K562 (cell line): ENCODE data around the gene DUS1L. TPM values are rescaled to one million over a fixed set of nuclear protein-coding genes. Genes with fewer than 3 reads are reported as not detected.

ENCODE experiments used
- ATAC-seq: fragments of 200-7000 bp; cut with Tn5 transposase; 3 replicates; pipeline ENCODE4 v1.9.1; 2020; ENCODE audit warnings: moderate library complexity
- BruUV-seq: library from RNA; stranded (reverse); fragments of 400-500 nt; replicated peaks from 2 replicates; lab custom pipeline; 2021; lab: Mats Ljungman, UMichigan
- CTCF ChIA-PET: fragments of 300-600 bp; formaldehyde crosslinking; extraction: SDS; loops from one replicate; lab custom pipeline; 2021; ENCODE audit warnings: low intra/inter-chr PET ratio; lab: Yijun Ruan, JAX
- POLR2A ChIA-PET: fragments of 300-600, 350-650 bp; sonication (Branson Sonifier 250); formaldehyde crosslinking; extraction: SDS; loops from one replicate; lab custom pipeline; 2021; ENCODE audit warnings: antibody characterized with exemption, inconsistent platforms; lab: Yijun Ruan, JAX
- DNase-seq, 4 experiments: peaks; one replicate each; pipeline versions ENCODE4 v3.0.0 to v3.0.0-alpha.2; 2011 to 2018; ENCODE audit warnings: low spot score in 3 of 4, mixed read lengths in 3 of 4; ENCODE audit errors: extremely low read depth in 1 of 4
- FAIRE-seq: peaks from 2 replicates; lab custom pipeline; 2011; peaks lifted over from hg19 to GRCh38; lab: Jason Lieb, UNC
- H2AFZ ChIP-seq: 2 replicates; pipeline ENCODE4 v1.6.0; 2011; ENCODE audit warnings: low read depth, low read length, control low read depth, inconsistent platforms
- H3K27ac ChIP-seq: fragments of 200-600 bp; 3 replicates; pipeline ENCODE4 v1.8.0; 2011; ENCODE audit warnings: low read depth, mild to moderate bottlenecking, control low read depth, inconsistent platforms, low read length, moderate library complexity, mixed read lengths; ENCODE audit errors: extremely low read depth
- H3K27me3 ChIP-seq, 2 experiments: fragments of 300-600 bp in 1 of 2; 2 replicates in 1 of 2; 3 replicates in 1 of 2; pipeline versions ENCODE4 v1.6.0 to v1.8.0; 2011; ENCODE audit warnings: inconsistent platforms in 2 of 2, low read length in 2 of 2, mild to moderate bottlenecking in 1 of 2, mixed read lengths in 1 of 2, moderate library complexity in 1 of 2; ENCODE audit not compliant: control insufficient read depth in 2 of 2, insufficient read depth in 2 of 2
- H3K36me3 ChIP-seq: fragments of 300-600 bp; 3 replicates; pipeline ENCODE4 v1.8.0; 2011; ENCODE audit warnings: mild to moderate bottlenecking, low read length, inconsistent platforms; ENCODE audit not compliant: control insufficient read depth, insufficient read depth
- H3K4me1 ChIP-seq, 2 experiments: fragments of 200-600 bp in 1 of 2; replicated peaks in 1 of 2; 2 replicates in 1 of 2; 3 replicates in 1 of 2; pipeline versions ENCODE4 v1.5.1 to v1.8.0; 2011; ENCODE audit warnings: inconsistent platforms in 2 of 2, low read length in 2 of 2, mild to moderate bottlenecking in 1 of 2, mixed read lengths in 1 of 2, moderate library complexity in 1 of 2; ENCODE audit not compliant: control insufficient read depth in 2 of 2, insufficient read depth in 2 of 2
- H3K4me2 ChIP-seq: 2 replicates; pipeline ENCODE4 v1.6.1; 2011; ENCODE audit warnings: low read length, control low read depth, inconsistent platforms, mixed read lengths; ENCODE audit not compliant: insufficient read depth
- H3K4me3 ChIP-seq: fragments of 200-600 bp; sonication (generic), shearing (Covaris generic); 2 replicates; pipeline ENCODE4 v1.5.1; 2016; ENCODE audit warnings: control low read depth, inconsistent platforms
- H3K79me2 ChIP-seq: fragments of 200-600 bp; 3 replicates; pipeline ENCODE4 v1.8.0; 2011; ENCODE audit warnings: low read length, inconsistent platforms; ENCODE audit not compliant: control insufficient read depth, insufficient read depth
- H3K9ac ChIP-seq, 2 experiments: 2 replicates each; pipeline versions ENCODE4 v1.6.0 to v1.6.1; 2011; ENCODE audit warnings: low read depth in 2 of 2, low read length in 2 of 2, control low read depth in 1 of 2, inconsistent platforms in 1 of 2, mild to moderate bottlenecking in 1 of 2, mixed read lengths in 1 of 2; ENCODE audit not compliant: insufficient read depth in 1 of 2
- H3K9me1 ChIP-seq: one replicate; pipeline ENCODE4 v1.6.0; 2011; ENCODE audit warnings: inconsistent platforms, mild to moderate bottlenecking, low read length, moderate library complexity; ENCODE audit not compliant: control insufficient read depth, insufficient read depth
- H3K9me3 ChIP-seq: replicated peaks from 2 replicates; pipeline ENCODE4 v1.5.1; 2011; ENCODE audit warnings: low read depth, low read length, inconsistent platforms; ENCODE audit not compliant: control insufficient read depth, insufficient read depth
- H4K20me1 ChIP-seq: replicated peaks from 2 replicates; pipeline ENCODE4 v1.6.1; 2011; ENCODE audit warnings: low read length, inconsistent platforms, mixed read lengths; ENCODE audit not compliant: control insufficient read depth, insufficient read depth
- ARHGAP35 ChIP-seq: fragments of 450-650 bp; IDR thresholded peaks from 2 replicates; pipeline ENCODE4 v1.6.1; 2018; ENCODE audit not compliant: partially characterized antibody
- ARID1B ChIP-seq: fragments of 450-650 bp; IDR thresholded peaks from 2 replicates; pipeline ENCODE4 v1.6.1; 2016; ENCODE audit warnings: antibody characterized with exemption, mild to moderate bottlenecking, inconsistent platforms
- ARNT ChIP-seq, 2 experiments: fragments of 450-650 bp; IDR thresholded peaks; 2 replicates each; pipeline ENCODE4 v1.6.1; 2016; ENCODE audit warnings: mild to moderate bottlenecking in 1 of 2
- DMBX1 ChIP-seq: fragments of 250-450 bp; sonication (Bioruptor Pico); IDR thresholded peaks from 2 replicates; pipeline ENCODE4 v1.8.0; 2022; ENCODE audit warnings: inconsistent platforms, mild to moderate bottlenecking, moderate library complexity, borderline replicate concordance
- FIP1L1 ChIP-seq: fragments of 200-400 bp; formaldehyde crosslinking; IDR thresholded peaks from 2 replicates; pipeline ENCODE4 v1.6.1; 2018; ENCODE audit warnings: mild to moderate bottlenecking, low read depth, low read length; ENCODE audit not compliant: poor library complexity, severe bottlenecking
- HNRNPL ChIP-seq: fragments of 200-400 bp; formaldehyde crosslinking; IDR thresholded peaks from 2 replicates; pipeline ENCODE4 v1.6.1; 2017; ENCODE audit warnings: low read depth, mild to moderate bottlenecking, low read length
- MYNN ChIP-seq, 2 experiments: sonication (generic); formaldehyde crosslinking in 1 of 2; IDR thresholded peaks; 2 replicates each; pipeline versions ENCODE4 v1.5.0 to v1.6.1; 2016 to 2020; ENCODE audit warnings: antibody characterized with exemption in 1 of 2, missing genetic modification reagents in 1 of 2
- PCBP1 ChIP-seq: fragments of 200-400 bp; formaldehyde crosslinking; IDR thresholded peaks from 2 replicates; pipeline ENCODE4 v1.6.1; 2018; ENCODE audit warnings: mild to moderate bottlenecking, low read depth, low read length; ENCODE audit not compliant: poor library complexity, severe bottlenecking
- POLR2B ChIP-seq: fragments of 450-650 bp; IDR thresholded peaks from 2 replicates; pipeline ENCODE4 v1.6.1; 2018; ENCODE audit warnings: low read depth; ENCODE audit not compliant: partially characterized antibody
- POLR2G ChIP-seq: fragments of 200-400 bp; formaldehyde crosslinking; IDR thresholded peaks from 2 replicates; pipeline ENCODE4 v1.6.1; 2017; ENCODE audit warnings: low read depth, mild to moderate bottlenecking, antibody characterized with exemption, low read length, moderate library complexity
- PURB ChIP-seq: sonication (generic); formaldehyde crosslinking; IDR thresholded peaks from 2 replicates; pipeline ENCODE4 v1.9.0; 2021; ENCODE audit warnings: low read depth, mild to moderate bottlenecking, missing genetic modification reagents
- RBFOX2 ChIP-seq: fragments of 200-400 bp; formaldehyde crosslinking; IDR thresholded peaks from 2 replicates; pipeline ENCODE4 v1.6.1; 2017; ENCODE audit warnings: low read depth, mild to moderate bottlenecking, low read length, moderate library complexity
- RBM22 ChIP-seq: fragments of 200-400 bp; formaldehyde crosslinking; IDR thresholded peaks from 2 replicates; pipeline ENCODE4 v1.6.1; 2018; ENCODE audit warnings: low read length, low read depth; ENCODE audit not compliant: poor library complexity, severe bottlenecking
- SAFB ChIP-seq: fragments of 200-400 bp; formaldehyde crosslinking; IDR thresholded peaks from 2 replicates; pipeline ENCODE4 v1.6.1; 2017; ENCODE audit warnings: low read depth, low read length, borderline replicate concordance
- SRF ChIP-seq, 2 experiments: fragments of 250-450, 450-650 bp in 1 of 2; sonication (Bioruptor Pico) in 1 of 2; sonication (generic) in 1 of 2; formaldehyde crosslinking; IDR thresholded peaks; 2 replicates each; pipeline versions ENCODE4 v1.5.0 to v1.5.1; 2020 to 2022; ENCODE audit warnings: mild to moderate bottlenecking in 1 of 2, missing genetic modification reagents in 1 of 2
- ZNF3 ChIP-seq: fragments of 250-450 bp; sonication (Bioruptor Pico); IDR thresholded peaks from 2 replicates; pipeline ENCODE4 v1.5.0; 2021; ENCODE audit warnings: mild to moderate bottlenecking, moderate library complexity
- ZNF316 ChIP-seq: fragments of 450-650 bp; IDR thresholded peaks from 2 replicates; pipeline ENCODE4 v1.6.1; 2016
- WGBS: fragments of 100-300 bp; shearing (Covaris generic); methylation state at CpG from one replicate; pipeline ENCODE4 v1.1.6; 2016; ENCODE audit warnings: low coverage, mixed read lengths; ENCODE audit not compliant: insufficient coverage; ENCODE audit errors: missing lambda C conversion rate; 5-methylcytosine and 5-hydroxymethylcytosine counted together
- in situ Hi-C: fragments of 300-500 bp; cut with MboI; formaldehyde crosslinking; loops from 4 replicates; pipeline ENCODE4 v1.15.0; 2018; ENCODE audit warnings: inconsistent platforms, mixed read lengths
- intact Hi-C: fragments of 100-400 bp; cut with micrococcal nuclease; formaldehyde crosslinking; loops from 2 replicates; pipeline ENCODE4 v1.14.2; 2022
- polyA plus RNA-seq, 8 experiments: library from polyadenylated mRNA; depleted of rRNA in 4 of 8; stranded (reverse) in 5 of 8; unstranded in 3 of 8; fragments of >200 nt; fragmentation: Nextera tagmentation in 2 of 8; fragmentation: Illumina TruSeq in 1 of 8; extraction: Ambion mirVana in 2 of 8; extraction: Trizol in 1 of 8; gene quantifications; 2 replicates each; pipeline versions ENCODE4 v1.2.1 to v1.2.3, GENCODE V29; 2011 to 2014; ENCODE audit warnings: inconsistent platforms in 1 of 8, missing spikeins in 1 of 8
- total RNA-seq, 7 experiments: library from RNA; depleted of rRNA in 6 of 7; stranded (reverse); fragments of >200 nt in 6 of 7; fragmentation: Illumina TruSeq in 2 of 7; extraction: Trizol in 2 of 7; gene quantifications; 2 replicates each; pipeline versions ENCODE4 v1.2.1 to v1.2.3, GENCODE V29; 2011 to 2021; ENCODE audit warnings: low replicate concordance in 1 of 7

Gene DUS1L
- total and polyA plus RNA-seq, 9 of the 15 experiments (the other 6 are each of a cell fraction or from before 2014, with no cell fraction given) = 7.8 to 210 (median 83.9) TPM

DNA sequence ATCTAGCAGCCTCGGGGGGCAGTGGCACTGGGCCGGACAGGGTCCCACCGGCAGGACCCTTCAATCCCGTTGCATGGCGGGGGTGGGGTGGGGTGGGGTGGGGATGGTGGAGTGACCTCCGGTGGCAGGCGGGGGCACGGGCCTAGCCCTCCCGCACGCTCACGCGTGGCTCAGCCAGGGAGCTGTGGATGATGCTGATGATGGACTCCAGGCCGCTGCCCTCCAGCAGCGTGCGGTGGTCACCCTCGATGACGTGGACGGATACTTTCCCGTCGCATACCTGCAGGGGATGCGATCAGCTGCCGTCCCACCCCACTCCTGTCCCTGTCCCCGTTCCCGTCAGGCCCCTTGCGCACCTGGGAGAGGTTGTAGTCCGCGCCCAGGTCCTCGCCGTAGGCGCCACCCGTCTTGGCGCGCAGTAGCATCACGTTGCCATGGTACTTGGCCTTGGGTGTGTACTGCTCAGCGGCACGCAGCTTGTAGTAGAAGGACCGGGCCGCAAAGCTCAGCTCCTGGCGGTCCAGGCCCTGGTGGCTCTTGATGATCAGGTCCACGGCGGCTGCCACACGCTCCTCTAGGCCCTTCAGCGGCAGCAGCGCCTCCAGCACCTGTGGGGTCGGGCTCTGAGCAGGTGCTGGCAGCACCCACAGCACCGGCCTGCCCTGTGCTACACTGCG is 13.5 kb upstream of the DUS1L start (continued):
- TF ChIP-seq DMBX1 (CRISPR knock-in tag) = no peak
- no peak for TF ChIP-seq ARHGAP35
- TF ChIP-seq SAFB = 0 out of 2 replicates have a peak, but pooled peaks have one; percentile 19
- peak; percentile 73 for TF ChIP-seq MYNN (IDR thresholded peaks at IDR 0.05)
- TF ChIP-seq MYNN (CRISPR knock-in tag; IDR thresholded peaks at IDR 0.05) = no peak
- TF ChIP-seq SRF (CRISPR knock-in tag; IDR thresholded peaks at IDR 0.05) = no peak
- TF ChIP-seq RBFOX2 = peak; percentile 49
- peak; percentile 30 for TF ChIP-seq PCBP1
- TF ChIP-seq PURB = no peak
- peak; percentile 25 for TF ChIP-seq POLR2B
- TF ChIP-seq RBM22 = peak; percentile 82

DNA sequence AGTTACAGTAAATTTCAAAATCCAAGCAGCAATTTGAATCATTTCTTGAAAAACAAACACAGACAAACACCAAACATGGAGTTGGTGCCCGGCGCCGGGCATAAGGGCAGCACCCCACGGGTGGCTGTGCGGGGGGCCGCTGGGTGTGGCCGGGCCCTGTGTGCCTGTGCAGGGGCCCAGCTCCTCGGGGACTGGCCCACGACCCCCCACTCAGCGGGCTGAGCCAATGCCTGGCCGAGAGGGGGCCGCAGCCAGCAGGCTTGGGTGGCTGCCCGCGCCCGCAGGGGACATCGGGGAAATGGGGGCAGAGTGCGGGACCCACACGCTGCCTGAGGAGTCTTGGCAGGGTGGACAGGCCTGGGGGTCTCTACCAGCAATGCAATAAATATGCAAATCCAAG is 12.8 kb upstream of the DUS1L start:
- no peak for DNase-seq
- in situ Hi-C loops (no loop called here), intact Hi-C loops (no loop called here)
- H4K20me1 ChIP-seq = peaks cover 27% of the 10 kb centered on the region
- POLR2A ChIA-PET = interaction anchor here (3.1 to 4.2 kb wide), 2 partner anchors 9 to 12 kb away, joined by 24 to 52 read pairs; partner anchors contain the start of gene DUS1L
- no peak for FAIRE-seq
- TF ChIP-seq FIP1L1 (peak; percentile 5), ARNT (IDR thresholded peaks at IDR 0.05) (no peak), ZNF316 (no peak), ZNF3 (CRISPR knock-in tag) (no peak), HNRNPL (peak; percentile 92), POLR2G (peak; percentile 68), RBFOX2 (peak; percentile 52; the same call in 1 of the 2 replicates), ARID1B (no peak)
- ATAC-seq = no peak
- H3K36me3 ChIP-seq = peaks cover 58% of the 10 kb centered on the region; the same call in 2 of the 3 replicates
- no peak overlapping the region for H3K9ac ChIP-seq
- no peak overlapping the region for H3K4me3 ChIP-seq
- CTCF ChIA-PET = no interaction called here
- WGBS = 95% methylated on average over 13 of the region's 18 CpGs
- H3K4me1 ChIP-seq = peaks cover 0 to 64% of the 10 kb centered on the region in 2 experiments; a peak in 2 of 5 replicates
- H3K79me2 ChIP-seq = no peaks in the 10 kb centered on the region; the same call in 2 of the 3 replicates
- peaks cover 3% of the 10 kb centered on the region for H3K9me1 ChIP-seq
- TSS peak; percentile 34 for BruUV-seq
- H3K4me2 ChIP-seq = no peak overlapping the region
- H3K27ac ChIP-seq = no peak overlapping the region
- H2AFZ ChIP-seq = no peak overlapping the region
- no peaks in the 10 kb centered on the region for H3K9me3 ChIP-seq
- no peaks in the 10 kb centered on the region for H3K27me3 ChIP-seq
